Limb (tissue), 2 donors: ENCODE data around the gene COL5A1.

Source experiments
- DNase-seq, 2 donors: peaks; one replicate each; pipeline ENCODE4 v3.0.0-alpha.2; 2016; ENCODE audit errors: extremely low spot score in 2 of 2

Gene COL5A1

GRCh38 chr9:134625361-134626068, 16.1 kb upstream of the COL5A1 start:
- peak in 1 of 2 donors; percentile 27 for DNase-seq

- DNase-seq, result peak in 1 of 2 donors; percentile 28
Observed at GRCh38 chr9:134626069-134626423, 15.6 kb upstream of the COL5A1 start.

GRCh38 chr9:134626571-134627416, 14.8 kb upstream of the COL5A1 start:
- DNase-seq, result peak in 1 of 2 donors; percentile 36

- peak in 1 of 2 donors; percentile 64 for DNase-seq
Observed at GRCh38 chr9:134627417-134628353, 13.9 kb upstream of the COL5A1 start.

- no peak for DNase-seq
Observed at GRCh38 chr9:134628354-134628736, 13.3 kb upstream of the COL5A1 start.

- DNase-seq, result no peak
Observed at GRCh38 chr9:134629061-134629585, 12.5 kb upstream of the COL5A1 start.

- peak in 1 of 2 donors; percentile 29 for DNase-seq
Observed at GRCh38 chr9:134629586-134630392, 11.8 kb upstream of the COL5A1 start.

- no peak for DNase-seq
Observed at GRCh38 chr9:134630393-134630790, 11.2 kb upstream of the COL5A1 start.

- DNase-seq, result peak in 1 of 2 donors; percentile 22
Observed at GRCh38 chr9:134630861-134631260, 10.7 kb upstream of the COL5A1 start.

- DNase-seq, result no peak
Observed at GRCh38 chr9:134631881-134632280, 9.7 kb upstream of the COL5A1 start.

GRCh38 chr9:134632329-134632728, 9.3 kb upstream of the COL5A1 start:
- no peak for DNase-seq

- peak in 1 of 2 donors; percentile 27 for DNase-seq
Observed at GRCh38 chr9:134633362-134634142, 8.1 kb upstream of the COL5A1 start.

- no peak for DNase-seq
Observed at GRCh38 chr9:134634176-134634575, 7.4 kb upstream of the COL5A1 start.

GRCh38 chr9:134634667-134635230, 6.9 kb upstream of the COL5A1 start:
- no peak for DNase-seq

- no peak for DNase-seq
Observed at GRCh38 chr9:134635351-134636148, 6.1 kb upstream of the COL5A1 start.

- DNase-seq, result no peak
Observed at GRCh38 chr9:134636149-134636507, 5.5 kb upstream of the COL5A1 start.

- DNase-seq, result no peak
Observed at GRCh38 chr9:134637241-134637640, 4.4 kb upstream of the COL5A1 start.

GRCh38 chr9:134637696-134638501, 3.7 kb upstream of the COL5A1 start:
- DNase-seq, result no peak
